K562 (cell line): ENCODE measurements around the gene CACTIN. TPM values are rescaled to one million over a fixed set of nuclear protein-coding genes. Genes with fewer than 3 reads are reported as not detected.
A peak's percentile ranks its signal among the peaks of the same experiment; 100 is the strongest.

Source experiments
- ADNP ChIP-seq: fragments of 200-800 bp; sonication (Bioruptor generic); IDR thresholded peaks from 2 replicates; pipeline ENCODE4 v1.6.1; 2016; ENCODE audit warnings: missing genetic modification characterization, missing compliant biosample characterization
- BRF2 ChIP-seq: IDR thresholded peaks from 3 replicates; pipeline ENCODE4 v1.6.1; 2011; ENCODE audit warnings: borderline replicate concordance, mild to moderate bottlenecking; ENCODE audit not compliant: insufficient read length, insufficient read depth
- CBX3 ChIP-seq, 2 experiments: IDR thresholded peaks; 1 replicate in 1 of 2; 2 replicates in 1 of 2; pipeline ENCODE4 v1.6.1; 2012; ENCODE audit warnings: inconsistent platforms in 2 of 2, low read length in 2 of 2, borderline replicate concordance in 1 of 2, control low read depth in 1 of 2
- CUX1 ChIP-seq: fragments of 200-800 bp; sonication (Bioruptor generic); IDR thresholded peaks from 2 replicates; pipeline ENCODE4 v1.6.1; 2016; ENCODE audit warnings: missing genetic modification characterization, missing compliant biosample characterization
- DLX4 ChIP-seq: fragments of 250-450 bp; sonication (Bioruptor Pico); IDR thresholded peaks from 2 replicates; pipeline ENCODE4 v1.6.1; 2021; ENCODE audit warnings: mild to moderate bottlenecking
- E2F3 ChIP-seq: fragments of 250-450 bp; sonication (Bioruptor Pico); IDR thresholded peaks from 2 replicates; pipeline ENCODE4 v1.4.0; 2020; ENCODE audit warnings: mild to moderate bottlenecking
- FOS ChIP-seq: IDR thresholded peaks from 3 replicates; pipeline ENCODE4 v1.6.1; 2011; ENCODE audit not compliant: insufficient read length; ENCODE audit errors: extremely low read depth
- MAZ ChIP-seq, 2 experiments: fragments of 450-650 bp in 1 of 2; sonication (generic) in 1 of 2; formaldehyde crosslinking; IDR thresholded peaks in 1 of 2; conservative IDR thresholded peaks in 1 of 2; 2 replicates each; pipeline versions ENCODE4 v1.4.0 to v1.5.0; 2020; ENCODE audit warnings: mild to moderate bottlenecking in 1 of 2, missing genetic modification reagents in 1 of 2
- MITF ChIP-seq: IDR thresholded peaks from 2 replicates; pipeline ENCODE4 v1.6.1; 2014; ENCODE audit warnings: antibody characterized with exemption
- PKNOX1 ChIP-seq: fragments of 450-650 bp; IDR thresholded peaks from 2 replicates; pipeline ENCODE4 v1.6.1; 2016
- RBM25 ChIP-seq: fragments of 200-400 bp; formaldehyde crosslinking; IDR thresholded peaks from 2 replicates; pipeline ENCODE4 v1.6.1; 2018; ENCODE audit warnings: low read length, low read depth, moderate library complexity; ENCODE audit not compliant: severe bottlenecking
- SUPT5H ChIP-seq: fragments of 450-650 bp; IDR thresholded peaks from 2 replicates; pipeline ENCODE4 v1.6.1; 2016
- ZNF277 ChIP-seq: fragments of 250-450 bp; sonication (Bioruptor Pico); IDR thresholded peaks from 2 replicates; pipeline ENCODE4 v1.8.0; 2022; ENCODE audit warnings: inconsistent platforms, mild to moderate bottlenecking, moderate library complexity, borderline replicate concordance
- ZNF384 ChIP-seq: IDR thresholded peaks from 2 replicates; pipeline ENCODE4 v1.6.1; 2012; ENCODE audit warnings: low read depth, low read length, improper control_type of control experiment
- ZNF41 ChIP-seq: fragments of 250-450 bp; sonication (Bioruptor Pico); conservative IDR thresholded peaks from 2 replicates; pipeline ENCODE4 v1.4.0; 2020; ENCODE audit warnings: mild to moderate bottlenecking
- ZNF445 ChIP-seq: fragments of 250-450 bp; sonication (Bioruptor Pico); IDR thresholded peaks from 2 replicates; pipeline ENCODE4 v1.4.0; 2020; ENCODE audit warnings: low read depth, mild to moderate bottlenecking, moderate library complexity
- ZNF778 ChIP-seq: fragments of 450-650 bp; formaldehyde crosslinking; IDR thresholded peaks from 2 replicates; pipeline ENCODE4 v1.4.0; 2020; ENCODE audit warnings: mild to moderate bottlenecking, moderate library complexity
- polyA plus RNA-seq, 8 experiments: library from polyadenylated mRNA; depleted of rRNA in 4 of 8; stranded (reverse) in 5 of 8; unstranded in 3 of 8; fragments of >200 nt; fragmentation: Nextera tagmentation in 2 of 8; fragmentation: Illumina TruSeq in 1 of 8; extraction: Ambion mirVana in 2 of 8; extraction: Trizol in 1 of 8; gene quantifications; 2 replicates each; pipeline versions ENCODE4 v1.2.1 to v1.2.3, GENCODE V29; 2011 to 2014; ENCODE audit warnings: inconsistent platforms in 1 of 8, missing spikeins in 1 of 8
- total RNA-seq, 7 experiments: library from RNA; depleted of rRNA in 6 of 7; stranded (reverse); fragments of >200 nt in 6 of 7; fragmentation: Illumina TruSeq in 2 of 7; extraction: Trizol in 2 of 7; gene quantifications; 2 replicates each; pipeline versions ENCODE4 v1.2.1 to v1.2.3, GENCODE V29; 2011 to 2021; ENCODE audit warnings: low replicate concordance in 1 of 7

CACTIN gene
- total and polyA plus RNA-seq, 9 of the 15 experiments (the other 6 are each of a cell fraction or from before 2014, with no cell fraction given), result 0.15 to 49.2 (median 15.0) TPM

GRCh38 chr19:3618144-3618810 is 8.3 kb downstream of the CACTIN start (continued):
- TF ChIP-seq ZNF445, result no peak
- no peak for TF ChIP-seq DLX4 (CRISPR knock-in tag)
- no peak for TF ChIP-seq CBX3 (IDR thresholded peaks at IDR 0.05; ENCODE audit: borderline replicate concordance in 1 of 2, low read length in 2 of 2)
- no peak for TF ChIP-seq MITF
- TF ChIP-seq RBM25, result no peak
- TF ChIP-seq ZNF384, result no peak
- TF ChIP-seq MAZ (CRISPR knock-in tag; conservative IDR thresholded peaks at IDR 0.05 in 1 of 2, IDR thresholded peaks at IDR 0.05 in 1 of 2), result peak; percentile 73 to 93
- TF ChIP-seq E2F3, result no peak
- no peak for TF ChIP-seq FOS
- no peak for TF ChIP-seq CUX1 (CRISPR knock-in tag)
- TF ChIP-seq ZNF277, result no peak
- TF ChIP-seq BRF2, result no peak
- TF ChIP-seq ZNF41 (CRISPR knock-in tag), result no peak
- TF ChIP-seq SUPT5H, result no peak
- TF ChIP-seq PKNOX1, result no peak
- peak; percentile 44; the same call in 1 of the 2 replicates for TF ChIP-seq ADNP (tag)
- TF ChIP-seq ZNF778 (CRISPR knock-in tag), result no peak
